ENCODE results near the gene SPIRE1.
"Not testable (repeated sequence)": the region's sequence is repeated elsewhere in the genome, so short reads cannot be mapped to it uniquely, and the experiment has no call there.

DNA sequence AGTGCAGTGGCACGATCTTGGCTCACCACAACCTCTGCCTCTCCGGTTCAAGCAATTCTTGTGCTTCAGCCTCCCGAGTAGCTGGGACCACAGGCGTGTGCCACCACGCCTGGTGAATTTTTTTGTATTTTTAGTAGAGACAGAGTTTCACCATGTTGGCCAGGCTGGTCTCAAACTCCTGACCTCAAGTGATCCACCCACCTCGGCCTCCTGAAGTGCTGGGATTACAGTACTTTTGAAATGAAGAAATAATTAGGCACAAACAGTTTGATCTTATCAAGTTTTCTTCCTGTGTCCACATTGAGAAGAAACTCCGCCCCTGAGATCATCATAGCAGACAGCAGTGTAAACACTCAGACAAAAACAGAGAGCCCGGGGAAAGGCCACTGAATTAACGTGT lies 247.2 kb downstream of the SPIRE1 start:
- TF ChIP-seq, protein P1, sequence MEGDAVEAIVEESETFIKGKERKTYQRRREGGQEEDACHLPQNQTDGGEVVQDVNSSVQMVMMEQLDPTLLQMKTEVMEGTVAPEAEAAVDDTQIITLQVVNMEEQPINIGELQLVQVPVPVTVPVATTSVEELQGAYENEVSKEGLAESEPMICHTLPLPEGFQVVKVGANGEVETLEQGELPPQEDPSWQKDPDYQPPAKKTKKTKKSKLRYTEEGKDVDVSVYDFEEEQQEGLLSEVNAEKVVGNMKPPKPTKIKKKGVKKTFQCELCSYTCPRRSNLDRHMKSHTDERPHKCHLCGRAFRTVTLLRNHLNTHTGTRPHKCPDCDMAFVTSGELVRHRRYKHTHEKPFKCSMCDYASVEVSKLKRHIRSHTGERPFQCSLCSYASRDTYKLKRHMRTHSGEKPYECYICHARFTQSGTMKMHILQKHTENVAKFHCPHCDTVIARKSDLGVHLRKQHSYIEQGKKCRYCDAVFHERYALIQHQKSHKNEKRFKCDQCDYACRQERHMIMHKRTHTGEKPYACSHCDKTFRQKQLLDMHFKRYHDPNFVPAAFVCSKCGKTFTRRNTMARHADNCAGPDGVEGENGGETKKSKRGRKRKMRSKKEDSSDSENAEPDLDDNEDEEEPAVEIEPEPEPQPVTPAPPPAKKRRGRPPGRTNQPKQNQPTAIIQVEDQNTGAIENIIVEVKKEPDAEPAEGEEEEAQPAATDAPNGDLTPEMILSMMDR (conservative IDR thresholded peaks at IDR 0.05; ENCODE audit: low read length), result not testable (repeated sequence)
- not testable (repeated sequence) for TF ChIP-seq EZH2phosphoT487 (IDR thresholded peaks at IDR 0.05; ENCODE audit: borderline replicate concordance)

Measured in Loucy (cell line).